ENCODE results near the gene GPR176.

DNA sequence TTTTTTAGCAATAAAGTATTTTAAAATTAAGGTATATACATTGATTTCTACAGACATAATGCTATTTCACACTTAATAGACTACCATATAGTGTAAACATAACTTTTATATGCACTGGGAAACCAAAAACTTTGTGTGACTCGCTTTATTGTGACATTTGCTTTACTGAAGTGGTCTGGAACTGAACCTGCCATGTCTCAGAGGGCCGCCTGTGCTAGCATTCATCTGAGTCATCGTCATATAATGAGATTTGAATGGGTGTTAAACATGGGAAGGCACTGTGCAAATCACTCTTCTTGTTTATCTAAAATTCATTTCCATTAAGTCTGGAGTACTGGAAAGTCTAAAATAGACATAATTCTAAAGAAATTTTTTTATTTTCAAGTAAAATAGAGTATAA, 26.8 kb upstream of the GPR176 start:
- no peak for TF ChIP-seq CTCF (IDR thresholded peaks at IDR 0.05)
- no peak for TF ChIP-seq EP300 (IDR thresholded peaks at IDR 0.05)
- TF ChIP-seq POLR2A (IDR thresholded peaks at IDR 0.05) = no peak

All from sigmoid colon (tissue), 4 donors.